WERI-Rb-1 (cell line): ENCODE results near the gene SRGAP1.

Experiments
- DNase-seq: peaks from one replicate; pipeline ENCODE4 v3.0.0-alpha.2; 2020
- H3K27ac ChIP-seq: fragments of 250-450 bp; sonication (Bioruptor Pico); 2 replicates; pipeline ENCODE4 v1.5.1; 2020; ENCODE audit warnings: mild to moderate bottlenecking, moderate library complexity
- H3K27me3 ChIP-seq: fragments of 250-450 bp; sonication (Bioruptor Pico); 2 replicates; pipeline ENCODE4 v1.5.1; 2021; ENCODE audit warnings: mild to moderate bottlenecking, low read depth, moderate library complexity; ENCODE audit not compliant: insufficient read depth, severe bottlenecking
- H3K36me3 ChIP-seq: fragments of 250-450 bp; sonication (Bioruptor Pico); 2 replicates; pipeline ENCODE4 v1.5.1; 2020; ENCODE audit warnings: mild to moderate bottlenecking, moderate library complexity
- H3K4me3 ChIP-seq: 2 replicates; pipeline ENCODE4 v1.5.1; 2011; ENCODE audit warnings: low read depth, mild to moderate bottlenecking, control low read depth, low read length
- H3K9me3 ChIP-seq: fragments of 250-450 bp; sonication (Bioruptor Pico); 2 replicates; pipeline ENCODE4 v1.5.1; 2021; ENCODE audit warnings: mild to moderate bottlenecking, moderate library complexity; ENCODE audit not compliant: severe bottlenecking
- TF ChIP-seq, protein P1 (sequence below): IDR thresholded peaks from 2 replicates; pipeline ENCODE4 v1.5.1; 2011; ENCODE audit warnings: low read depth, mild to moderate bottlenecking, control low read depth, inconsistent platforms, low read length

The SRGAP1 gene

DNA sequence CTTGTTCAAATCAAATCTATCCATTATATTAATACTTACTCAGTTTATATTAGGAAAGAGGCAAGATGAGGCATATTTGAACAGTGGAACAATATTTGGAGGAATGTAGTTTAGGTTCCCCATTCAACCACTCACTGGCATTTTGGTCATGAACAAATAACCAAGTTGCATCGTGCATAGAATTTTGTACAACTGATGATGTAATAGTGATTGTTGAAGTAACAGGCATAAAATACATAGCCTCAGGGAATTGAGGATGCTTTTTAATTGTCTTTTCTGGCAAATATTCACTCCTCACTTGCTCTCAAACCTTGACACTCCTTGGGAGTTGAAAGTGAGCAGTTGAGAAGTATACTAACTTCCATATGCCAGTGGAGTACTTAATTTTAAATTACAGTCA is 175.2 kb downstream of the SRGAP1 start:
- DNase-seq, result no peak
- TF ChIP-seq, protein P1, sequence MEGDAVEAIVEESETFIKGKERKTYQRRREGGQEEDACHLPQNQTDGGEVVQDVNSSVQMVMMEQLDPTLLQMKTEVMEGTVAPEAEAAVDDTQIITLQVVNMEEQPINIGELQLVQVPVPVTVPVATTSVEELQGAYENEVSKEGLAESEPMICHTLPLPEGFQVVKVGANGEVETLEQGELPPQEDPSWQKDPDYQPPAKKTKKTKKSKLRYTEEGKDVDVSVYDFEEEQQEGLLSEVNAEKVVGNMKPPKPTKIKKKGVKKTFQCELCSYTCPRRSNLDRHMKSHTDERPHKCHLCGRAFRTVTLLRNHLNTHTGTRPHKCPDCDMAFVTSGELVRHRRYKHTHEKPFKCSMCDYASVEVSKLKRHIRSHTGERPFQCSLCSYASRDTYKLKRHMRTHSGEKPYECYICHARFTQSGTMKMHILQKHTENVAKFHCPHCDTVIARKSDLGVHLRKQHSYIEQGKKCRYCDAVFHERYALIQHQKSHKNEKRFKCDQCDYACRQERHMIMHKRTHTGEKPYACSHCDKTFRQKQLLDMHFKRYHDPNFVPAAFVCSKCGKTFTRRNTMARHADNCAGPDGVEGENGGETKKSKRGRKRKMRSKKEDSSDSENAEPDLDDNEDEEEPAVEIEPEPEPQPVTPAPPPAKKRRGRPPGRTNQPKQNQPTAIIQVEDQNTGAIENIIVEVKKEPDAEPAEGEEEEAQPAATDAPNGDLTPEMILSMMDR, result no peak
- Histone ChIP-seq H3K4me3 (no peak overlapping the region), H3K9me3 (no peaks in the 10 kb centered on the region), H3K36me3 (no peaks in the 10 kb centered on the region), H3K27ac (no peak overlapping the region), H3K27me3 (no peaks in the 10 kb centered on the region)

DNA sequence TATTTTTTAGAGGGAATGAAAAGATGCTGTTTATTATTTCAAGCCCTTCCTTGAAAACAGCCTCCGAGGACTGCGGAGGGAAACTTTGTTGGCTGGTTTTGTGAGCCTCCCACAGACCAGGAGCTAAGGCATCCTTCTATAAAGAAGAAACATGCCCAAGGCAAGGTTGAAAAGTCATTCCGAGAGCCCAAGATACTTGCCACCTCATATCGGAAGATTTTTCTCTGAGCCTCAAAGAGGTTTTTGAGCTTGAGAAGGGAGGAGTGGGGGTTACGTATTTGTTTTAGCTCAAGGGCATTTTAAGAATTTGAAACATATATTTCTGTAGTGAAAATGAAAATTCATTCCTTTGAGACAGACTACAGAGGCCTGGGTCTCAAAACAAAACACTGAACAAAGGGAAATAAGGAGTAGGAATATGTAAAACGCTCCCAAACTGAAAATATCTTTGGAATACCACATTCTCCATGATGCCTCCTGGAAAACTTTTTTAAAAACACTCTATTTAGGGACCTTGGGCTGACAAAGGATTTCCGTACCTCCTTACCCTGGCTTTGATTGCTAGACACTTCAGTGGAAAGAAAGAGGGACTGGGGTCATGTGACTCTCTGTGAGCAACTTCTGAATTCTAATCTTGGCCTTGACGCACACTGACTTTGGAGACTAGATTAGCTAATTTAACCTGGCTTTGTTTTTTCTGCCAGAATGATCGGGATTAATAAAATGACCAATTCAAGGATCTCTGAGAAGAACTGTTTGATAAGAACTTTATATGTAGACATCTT is 180.9 kb downstream of the SRGAP1 start:
- TF ChIP-seq, protein P1, result no peak
- Histone ChIP-seq H3K27me3 (no peaks in the 10 kb centered on the region), H3K27ac (no peak overlapping the region), H3K36me3 (no peaks in the 10 kb centered on the region), H3K9me3 (no peaks in the 10 kb centered on the region), H3K4me3 (no peak overlapping the region)
- no peak for DNase-seq

DNA sequence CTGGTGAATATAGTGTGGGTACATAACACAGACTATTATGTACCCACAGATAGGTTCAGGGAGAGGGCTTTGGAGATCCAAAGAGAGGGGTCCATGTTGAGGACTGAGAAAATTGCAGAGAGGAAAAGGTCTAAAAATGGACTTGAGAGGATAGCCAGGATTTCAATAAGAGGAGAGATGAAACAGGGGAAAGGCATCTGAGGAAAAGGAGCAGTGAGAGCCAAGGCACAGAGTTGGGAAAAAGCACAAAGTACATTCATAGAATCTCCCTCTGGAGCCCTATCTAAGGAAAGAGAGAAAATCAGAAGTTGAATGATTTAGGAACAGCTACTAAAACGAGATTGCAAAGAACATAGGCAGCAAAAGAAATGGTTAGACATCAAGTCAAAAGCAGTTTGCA is 182.8 kb downstream of the SRGAP1 start:
- Histone ChIP-seq H3K27me3 (no peaks in the 10 kb centered on the region), H3K27ac (no peak overlapping the region), H3K9me3 (no peaks in the 10 kb centered on the region), H3K4me3 (no peak overlapping the region), H3K36me3 (no peaks in the 10 kb centered on the region)
- DNase-seq, result no peak
- TF ChIP-seq, protein P1, result no peak

DNA sequence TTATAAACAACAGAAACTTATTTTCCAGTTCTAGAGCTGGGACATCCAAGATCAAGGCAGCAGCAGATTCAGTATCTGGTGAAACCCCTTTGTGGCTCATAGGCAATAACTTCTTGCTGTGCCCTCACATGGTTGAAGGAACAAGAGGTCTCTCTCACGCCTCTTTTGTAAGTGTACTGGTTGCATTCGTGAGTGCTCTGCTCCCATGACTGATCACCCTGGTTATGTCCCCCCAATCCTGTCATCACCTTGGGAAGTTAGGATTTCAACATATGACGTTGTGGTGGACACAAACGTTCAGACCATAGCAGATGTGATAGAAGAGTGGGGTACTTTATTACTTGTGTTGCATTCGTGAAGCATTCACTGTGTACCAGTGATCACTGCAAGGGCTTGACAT is 184.0 kb downstream of the SRGAP1 start:
- Histone ChIP-seq H3K27ac (no peak overlapping the region), H3K4me3 (no peak overlapping the region)
- TF ChIP-seq, protein P1, result no peak

DNA sequence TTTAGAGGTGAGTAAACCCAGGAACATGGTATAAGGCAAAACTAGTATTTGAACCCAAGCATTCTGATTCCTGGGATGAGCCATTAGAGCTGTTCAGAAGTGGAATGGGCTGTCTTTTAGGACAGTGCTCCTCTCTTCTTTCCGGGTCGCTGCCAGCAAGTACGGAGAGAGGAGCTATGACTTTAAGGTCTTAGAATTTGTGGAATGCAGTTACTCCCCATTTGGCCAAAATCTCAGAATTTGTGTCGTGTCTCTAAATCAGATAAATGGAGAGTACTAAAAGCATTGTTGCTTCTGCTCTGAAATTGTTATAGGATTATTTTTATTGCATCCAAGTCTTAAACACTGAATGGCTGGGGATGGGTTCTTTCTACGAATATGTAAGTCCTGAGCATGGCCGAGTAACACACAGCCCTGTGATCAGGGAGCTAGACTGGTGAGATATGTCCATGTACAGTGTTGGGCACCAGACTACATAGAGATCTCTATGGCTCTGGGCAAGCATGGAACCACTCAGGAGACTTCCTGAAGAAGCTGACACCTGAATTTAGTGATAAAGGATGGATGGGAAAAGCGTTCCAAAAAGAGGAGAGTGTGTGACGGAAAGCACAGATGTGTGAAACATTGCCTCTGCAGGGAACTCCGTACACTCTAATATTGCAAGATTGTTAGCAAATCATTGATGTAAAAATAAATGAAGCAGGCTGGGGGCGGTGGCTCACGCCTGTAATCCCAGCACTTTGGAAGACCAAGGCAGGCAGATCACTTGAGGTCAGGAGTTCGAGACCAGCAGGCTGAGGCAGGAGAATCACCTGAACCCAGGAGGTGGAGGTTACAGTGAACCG is 184.7 kb downstream of the SRGAP1 start:
- Histone ChIP-seq H3K27me3 (no peaks in the 10 kb centered on the region), H3K27ac (no peak overlapping the region), H3K4me3 (no peak overlapping the region), H3K9me3 (no peaks in the 10 kb centered on the region), H3K36me3 (no peaks in the 10 kb centered on the region)
- TF ChIP-seq, protein P1, result no peak
- DNase-seq, result no peak

More for the DNA sequence above, 184.0 kb downstream of the SRGAP1 start:
- H3K27me3 ChIP-seq, result no peaks in the 10 kb centered on the region
- DNase-seq, result no peak
- H3K36me3 ChIP-seq, result no peaks in the 10 kb centered on the region
- H3K9me3 ChIP-seq, result no peaks in the 10 kb centered on the region
